ENCODE data around the gene SERPINB11. TPM values are rescaled to one million over a fixed set of nuclear protein-coding genes. Genes with fewer than 3 reads are reported as not detected.
A peak's percentile ranks its signal among the peaks of the same experiment; 100 is the strongest.
"Not testable (repeated sequence)": the region's sequence is repeated elsewhere in the genome, so short reads cannot be mapped to it uniquely, and the experiment has no call there.

SERPINB11 gene
- polyA plus RNA-seq, 3 donors, result not detected

DNA sequence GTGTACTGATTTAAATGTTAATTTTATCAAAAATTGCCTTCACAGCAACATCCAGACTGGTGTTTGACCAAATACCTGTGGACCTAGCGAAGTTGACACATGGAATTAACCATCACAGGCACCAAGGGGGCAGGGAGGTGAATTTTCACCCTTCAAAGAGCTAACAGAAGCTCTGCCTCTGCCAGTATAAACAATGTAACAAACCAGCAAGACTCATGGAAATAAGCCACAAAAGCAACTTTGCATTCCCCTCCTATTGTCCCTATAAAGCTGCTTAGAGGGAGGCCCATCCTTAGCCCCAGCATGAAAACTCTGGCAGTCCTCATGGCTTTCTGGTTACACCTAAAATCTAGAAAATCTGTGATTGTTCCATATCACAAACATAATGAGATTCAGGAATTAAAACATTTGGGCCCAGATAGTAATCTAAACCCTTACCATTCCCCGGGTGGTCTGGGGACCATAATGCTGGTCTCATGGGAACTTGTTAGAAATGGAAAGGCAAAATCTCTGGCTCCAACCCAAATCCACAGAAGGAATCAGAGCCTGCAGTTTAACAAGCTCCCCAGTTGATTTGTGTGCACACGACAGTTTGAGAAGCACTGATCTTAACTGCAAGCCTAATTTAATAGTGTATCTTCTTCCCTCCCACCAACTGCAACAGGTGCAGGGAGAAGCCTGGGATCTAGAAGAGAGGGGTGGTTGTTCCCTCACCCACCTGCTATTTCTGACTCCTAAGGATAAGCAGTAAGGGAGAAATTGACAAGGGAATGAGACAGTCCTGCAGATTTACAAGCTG, 23.1 kb downstream of the SERPINB11 start:
- peak; percentile 19 for DNase-seq

DNA sequence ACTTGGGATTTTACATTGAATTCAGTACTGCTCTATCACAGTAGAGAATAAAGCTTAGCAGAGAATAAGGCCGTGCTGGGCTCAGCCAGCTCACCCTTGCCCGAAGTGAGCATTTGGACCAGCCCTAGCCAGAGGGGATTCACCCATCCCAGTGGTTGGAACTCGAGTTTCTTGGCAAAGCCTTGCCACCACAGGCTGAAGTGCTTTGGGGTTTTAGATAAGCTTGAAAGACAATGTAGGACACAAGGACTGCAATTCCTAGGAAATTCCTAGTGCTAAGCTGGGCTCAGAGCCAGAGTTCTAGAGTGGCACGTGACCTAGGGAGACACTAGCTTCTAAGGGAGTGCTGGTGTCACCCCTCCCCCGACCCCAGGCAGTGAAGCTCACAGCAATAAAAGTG, 28.0 kb downstream of the SERPINB11 start:
- no peak for DNase-seq

DNA sequence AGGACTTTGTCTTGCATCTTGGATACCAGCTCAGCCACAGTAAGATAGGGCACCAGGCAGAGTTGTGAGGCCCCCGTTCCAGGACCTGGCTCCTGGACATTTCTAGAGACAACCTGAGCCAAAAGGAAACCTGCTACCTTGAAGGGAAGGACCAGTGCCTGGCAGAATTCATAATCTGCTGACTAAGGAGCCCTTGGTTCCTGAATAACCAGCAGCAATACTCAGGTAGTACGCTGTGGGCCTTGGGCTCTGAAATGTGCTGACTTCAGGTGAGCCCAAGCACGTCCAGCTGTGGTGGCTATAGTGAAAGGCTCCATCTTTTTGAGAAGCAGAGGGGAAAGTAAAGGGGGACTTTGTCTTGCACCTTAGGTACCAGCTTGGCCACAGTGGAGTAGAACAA, 28.5 kb downstream of the SERPINB11 start:
- no peak for DNase-seq

DNA sequence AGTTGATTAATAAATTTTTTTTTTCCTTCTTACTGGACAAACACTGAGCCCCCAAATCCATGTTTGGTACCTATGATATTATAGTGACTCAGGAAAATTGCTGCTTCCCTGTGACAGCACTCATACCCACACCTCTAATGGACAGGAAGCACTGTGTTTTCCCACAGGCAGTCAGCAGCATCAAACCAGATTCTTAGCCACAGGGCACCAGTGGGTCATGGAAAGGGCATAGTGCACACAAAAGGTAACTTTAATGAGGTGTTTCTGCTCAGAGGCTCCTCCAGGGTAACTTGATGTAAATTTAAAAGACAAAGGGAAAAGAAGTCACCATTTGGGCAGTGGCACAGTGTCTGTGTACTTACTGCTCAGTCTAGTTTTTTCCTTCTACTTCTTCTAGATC, 34.1 kb downstream of the SERPINB11 start:
- no peak for DNase-seq

DNA sequence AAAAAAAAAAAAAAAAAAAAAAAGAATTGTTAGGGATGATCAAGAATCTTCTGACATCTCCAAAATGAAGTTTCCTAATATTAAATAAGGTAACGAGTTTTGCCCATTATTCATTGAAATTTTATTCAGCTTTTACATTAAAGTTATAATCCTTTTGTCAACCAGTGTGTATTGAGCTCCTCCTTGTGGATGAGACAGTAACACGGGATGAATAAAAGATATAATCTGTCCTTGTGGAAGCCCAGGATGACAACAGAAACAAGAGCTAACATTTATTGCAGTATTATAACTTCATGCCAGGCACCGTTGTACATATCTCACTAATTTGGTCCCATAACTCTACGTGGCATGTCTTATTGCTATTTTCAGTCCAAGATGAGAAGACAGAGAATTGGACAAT, 39.0 kb downstream of the SERPINB11 start:
- peak; percentile 4 for DNase-seq

DNA sequence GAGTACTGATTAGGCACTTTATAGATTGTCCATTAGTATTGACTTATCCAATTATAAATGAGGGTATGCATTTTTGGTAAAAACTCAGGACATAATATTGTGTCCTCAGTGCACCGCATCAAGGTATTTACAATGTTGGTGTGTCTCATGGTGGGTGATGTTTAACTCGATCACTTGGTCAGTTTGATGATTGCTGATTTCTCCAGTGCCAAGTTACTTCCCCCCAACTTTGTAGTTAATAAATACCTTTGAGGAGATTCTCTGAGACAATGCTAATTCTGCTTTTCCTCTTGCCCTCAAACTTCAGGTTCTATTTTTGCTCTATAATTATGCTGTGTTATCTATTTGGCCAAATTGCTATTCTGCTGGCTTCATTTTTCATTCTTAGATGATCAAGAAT, 44.2 kb downstream of the SERPINB11 start:
- no peak for DNase-seq

DNA sequence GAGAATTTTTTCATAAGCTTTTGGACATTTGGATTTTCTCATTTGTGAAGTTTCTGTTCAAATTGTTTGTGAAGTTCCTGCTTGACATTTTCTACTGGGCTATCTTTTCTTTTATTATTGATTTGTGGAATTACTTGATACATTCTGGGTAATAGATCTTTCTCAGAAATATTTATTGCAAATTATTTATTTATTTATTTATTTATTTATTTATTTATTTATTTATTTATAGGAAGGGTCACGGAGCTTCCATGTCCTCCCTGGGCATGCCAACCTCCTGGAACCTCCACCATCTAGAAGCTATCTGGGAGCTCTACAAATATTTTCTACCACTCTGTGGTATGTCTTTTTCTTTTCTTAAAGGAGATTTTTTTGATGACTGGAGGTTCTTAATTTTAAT, 46.7 kb downstream of the SERPINB11 start:
- DNase-seq, result no peak

DNA sequence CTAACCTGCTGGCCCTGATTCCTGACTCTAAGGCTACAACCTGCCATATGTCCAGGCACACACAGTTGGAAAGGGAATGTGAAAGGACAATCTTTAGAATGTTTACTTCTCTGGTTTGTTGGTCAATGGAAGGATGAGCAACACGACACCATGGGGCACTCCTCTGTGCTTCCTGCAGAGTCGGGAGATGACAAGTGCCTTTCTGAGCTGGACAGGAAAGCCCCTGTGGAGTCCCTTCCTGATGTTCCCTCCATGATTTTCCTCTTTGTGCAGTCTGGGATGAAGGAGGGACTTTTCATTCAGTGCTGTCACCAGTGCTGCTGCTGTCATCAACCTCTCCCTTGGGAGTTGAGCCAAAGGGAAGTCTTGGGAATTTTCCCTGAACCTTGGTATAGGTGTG, 49.9 kb downstream of the SERPINB11 start:
- DNase-seq, result no peak

DNA sequence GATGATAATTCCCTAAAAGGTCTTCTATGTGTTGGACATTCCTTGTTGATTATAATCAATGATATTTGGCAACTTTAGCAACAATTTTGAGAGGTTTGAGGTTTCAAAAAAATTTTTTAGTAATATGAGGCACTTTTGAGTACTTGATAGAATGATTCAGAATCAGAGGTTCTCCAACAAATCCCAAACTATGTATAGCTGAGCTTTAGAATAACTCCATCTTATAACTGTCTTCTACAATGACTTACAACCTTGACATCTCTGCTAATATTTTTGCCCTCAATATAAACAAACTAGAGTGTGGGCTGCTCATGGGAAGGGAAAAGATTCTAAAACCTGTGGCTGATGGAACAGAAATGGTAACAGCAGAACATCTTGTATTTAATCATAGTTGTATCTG, 50.9 kb downstream of the SERPINB11 start:
- DNase-seq, result no peak

- no peak for DNase-seq
These were observed 54.8 kb downstream of the SERPINB11 start for GRCh38 chr18:63757541-63757940.

GRCh38 chr18:63758615-63759240, 56.0 kb downstream of the SERPINB11 start:
- DNase-seq, result no peak

GRCh38 chr18:63759786-63760185, 57.0 kb downstream of the SERPINB11 start:
- not testable (repeated sequence) for DNase-seq

DNA sequence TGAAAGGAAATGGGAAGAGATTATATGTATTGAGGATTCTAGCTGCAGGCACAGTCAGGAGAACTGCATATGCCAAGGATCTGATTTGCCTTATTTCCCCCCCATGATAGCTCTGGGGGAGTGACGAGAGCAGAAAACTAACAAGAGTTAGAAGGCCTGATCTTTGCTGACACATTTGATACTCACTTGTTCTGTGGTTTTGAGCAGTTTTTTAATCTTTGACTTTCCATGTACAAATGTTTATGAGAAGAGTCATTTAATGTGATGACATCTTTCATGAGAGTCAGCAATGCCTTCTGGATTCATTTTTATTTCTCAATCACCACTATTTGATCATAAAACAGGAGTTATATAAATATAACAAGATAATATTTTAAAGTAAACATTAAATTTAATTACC, 59.8 kb downstream of the SERPINB11 start:
- DNase-seq, result no peak

DNA sequence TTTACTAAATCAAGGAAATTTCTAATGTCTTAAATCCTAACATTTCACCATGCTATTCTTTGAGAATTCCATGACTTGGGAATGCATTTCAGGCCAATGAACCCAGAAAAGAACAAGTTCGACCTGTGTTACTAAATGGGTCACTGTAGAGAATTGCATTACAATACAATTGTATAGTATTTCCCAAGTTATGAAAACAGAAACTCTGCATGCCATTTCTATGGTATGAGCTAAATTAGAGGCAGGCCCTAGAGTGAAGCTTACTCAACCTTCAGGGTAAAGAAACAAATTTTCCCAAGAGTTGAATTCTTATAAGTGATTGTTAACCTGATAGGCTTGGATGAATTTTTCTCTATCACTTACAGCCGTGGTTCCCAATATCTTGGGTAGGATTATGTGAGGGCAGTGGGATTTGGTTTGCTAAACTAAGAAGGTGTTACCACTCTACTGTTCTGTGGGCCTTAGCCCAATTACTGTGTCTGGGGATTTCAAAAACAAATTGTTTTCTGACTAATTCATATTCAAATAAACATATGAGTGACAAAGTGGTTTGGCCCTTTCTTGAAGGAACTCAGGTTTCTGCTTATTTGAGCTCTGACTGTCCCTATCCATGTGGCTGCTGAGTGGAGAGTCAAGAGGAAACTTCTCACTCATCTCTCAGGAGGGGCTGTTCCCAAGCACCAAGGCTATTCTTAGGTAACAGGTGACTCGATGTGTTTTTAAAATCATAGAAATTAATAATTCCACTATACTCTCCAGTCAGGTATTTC, 61.3 kb downstream of the SERPINB11 start:
- DNase-seq, result no peak

- no peak for DNase-seq
These were observed 63.1 kb downstream of the SERPINB11 start for GRCh38 chr18:63765837-63766236.

Other genes with a start within 250 kb of the SERPINB11 start
- not detected for gene SERPINB5, start 226.0 kb upstream of the SERPINB11 start, polyA plus RNA-seq (ENCODE audit: insufficient read length in 3 of 3)
- not detected for gene SERPINB12, start 160.6 kb upstream of the SERPINB11 start, polyA plus RNA-seq (ENCODE audit: insufficient read length in 3 of 3)
- gene SERPINB13, start 115.6 kb upstream of the SERPINB11 start, polyA plus RNA-seq (ENCODE audit: insufficient read length in 3 of 3), result not detected
- under 1 TPM in 1 of 3 donors, not detected in 2; 0.19 TPM for gene SERPINB4, start 58.7 kb upstream of the SERPINB11 start, polyA plus RNA-seq (ENCODE audit: insufficient read length in 3 of 3)
- gene SERPINB3, start 41.1 kb upstream of the SERPINB11 start, polyA plus RNA-seq (ENCODE audit: insufficient read length in 3 of 3), result under 1 TPM in 1 of 3 donors, not detected in 2; 0.13 TPM
- gene SERPINB7, start 72.5 kb downstream of the SERPINB11 start, polyA plus RNA-seq (ENCODE audit: insufficient read length in 3 of 3), result under 1 TPM; 0.43 to 0.68 (median 0.61) TPM
- under 1 TPM in 1 of 3 donors, not detected in 2; 0.14 TPM for gene SERPINB2, start 184.7 kb downstream of the SERPINB11 start, polyA plus RNA-seq (ENCODE audit: insufficient read length in 3 of 3)
- gene SERPINB10, start 205.0 kb downstream of the SERPINB11 start, polyA plus RNA-seq (ENCODE audit: insufficient read length in 3 of 3), result under 1 TPM in 2 of 3 donors, not detected in 1; 0.04 to 0.22 TPM
- gene HMSD, start 246.3 kb downstream of the SERPINB11 start, polyA plus RNA-seq (ENCODE audit: insufficient read length in 3 of 3), result 1 to 10 TPM; 1.1 to 2.6 (median 1.4) TPM